Posterior cingulate gyrus (tissue), 11 donors: ENCODE measurements around the gene LIMCH1.
"Not testable (repeated sequence)": the region's sequence is repeated elsewhere in the genome, so short reads cannot be mapped to it uniquely, and the experiment has no call there.

ENCODE experiments used
- DNase-seq, 10 donors: peaks; one replicate each; pipeline versions ENCODE4 v3.0.0 to v3.0.0-alpha.2; 2020 to 2021; ENCODE audit warnings: mixed read lengths in 3 of 10
- intact Hi-C: fragments of 100-400 bp; cut with DNase I; formaldehyde crosslinking; loops from one replicate; pipeline ENCODE4 v1.15.1; 2023

The LIMCH1 gene

DNA sequence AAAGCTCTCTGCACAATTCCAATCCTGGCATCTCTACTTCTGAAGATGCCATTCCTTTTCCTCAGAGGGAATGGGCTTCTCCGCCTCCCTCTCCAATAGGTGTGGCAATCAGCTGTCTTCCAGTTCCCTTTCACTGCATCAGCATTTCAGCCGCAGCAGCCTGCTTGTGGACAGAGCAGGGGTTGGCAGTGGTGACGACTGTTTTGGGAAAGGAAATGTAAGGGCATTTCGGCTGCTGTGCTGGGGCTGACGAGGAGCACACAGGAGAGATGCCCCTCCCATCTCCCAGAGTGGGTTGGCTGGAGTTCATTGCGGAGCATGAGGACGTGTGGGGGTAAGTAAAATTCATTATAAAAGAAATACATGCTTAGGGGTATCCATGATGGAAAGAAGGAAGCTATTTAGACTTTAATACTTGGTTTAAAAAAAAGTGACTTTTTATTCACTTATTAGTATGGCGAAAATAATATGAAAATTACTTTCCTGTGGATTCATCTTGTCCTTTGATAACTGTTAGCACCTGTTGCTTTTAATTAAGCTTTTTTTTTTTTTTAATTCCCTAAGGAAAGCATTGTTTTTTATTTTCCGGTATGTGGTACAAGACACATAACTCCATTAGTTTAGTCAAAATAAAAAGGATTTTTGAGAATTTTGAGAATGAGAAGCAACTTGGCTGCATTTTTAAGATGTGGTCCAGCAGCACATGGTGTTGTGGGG, at the start of gene LIMCH1:
LIMCH1 (plus strand) TSS at position 141 of the 717 bp plus-strand sequence. CDS start 67,839 bp downstream, outside the sequence.
- peak in 1 of 10 donors; percentile 69 for DNase-seq
- intact Hi-C loops: no loop called here

GRCh38 chr4:41491081-41491576, 46.8 kb upstream of the LIMCH1 start:
- peak in 1 of 10 donors; percentile 62 for DNase-seq
- intact Hi-C loops: not testable (repeated sequence)

- intact Hi-C loops: no loop called here
- no peak for DNase-seq
These were observed 41.0 kb upstream of the LIMCH1 start for GRCh38 chr4:41496977-41497376.

GRCh38 chr4:41498177-41498576, 39.8 kb upstream of the LIMCH1 start:
- no peak for DNase-seq
- intact Hi-C loops: no loop called here

DNA sequence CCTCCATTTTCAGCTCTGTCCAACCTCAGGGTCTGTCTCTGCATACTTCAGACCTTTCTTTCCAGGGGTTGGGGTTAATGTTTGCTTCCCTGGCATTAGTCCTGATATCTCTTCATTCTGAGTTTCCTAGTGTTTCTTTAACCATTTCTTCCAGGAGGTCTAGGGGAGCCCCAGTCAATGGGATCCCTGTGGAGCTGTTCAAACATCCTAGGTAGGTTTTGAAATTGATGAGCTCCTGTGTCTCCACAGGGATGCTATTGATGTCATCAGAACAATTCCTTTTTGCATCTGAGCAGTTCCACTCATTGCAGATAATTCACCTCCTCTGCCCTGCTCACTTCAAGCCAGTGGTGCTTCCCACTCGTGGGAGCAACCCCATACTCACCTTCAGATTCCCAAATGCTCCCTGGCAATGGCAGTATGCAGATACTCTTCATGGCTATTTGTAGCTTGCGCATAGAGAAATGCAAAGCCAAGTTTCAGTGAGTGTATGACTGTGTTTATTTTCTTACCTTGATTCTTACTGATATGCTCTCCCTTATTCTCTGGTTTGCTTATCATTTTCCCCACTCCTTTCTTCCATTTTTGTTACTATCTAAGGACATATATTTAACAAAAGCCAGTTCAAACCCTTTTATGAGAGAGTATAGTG, 33.7 kb upstream of the LIMCH1 start:
- intact Hi-C loops: loop anchor here (10.0 kb wide), 1 partner anchor 139 kb away; no protein-coding TSS in a partner anchor
- no peak for DNase-seq

DNA sequence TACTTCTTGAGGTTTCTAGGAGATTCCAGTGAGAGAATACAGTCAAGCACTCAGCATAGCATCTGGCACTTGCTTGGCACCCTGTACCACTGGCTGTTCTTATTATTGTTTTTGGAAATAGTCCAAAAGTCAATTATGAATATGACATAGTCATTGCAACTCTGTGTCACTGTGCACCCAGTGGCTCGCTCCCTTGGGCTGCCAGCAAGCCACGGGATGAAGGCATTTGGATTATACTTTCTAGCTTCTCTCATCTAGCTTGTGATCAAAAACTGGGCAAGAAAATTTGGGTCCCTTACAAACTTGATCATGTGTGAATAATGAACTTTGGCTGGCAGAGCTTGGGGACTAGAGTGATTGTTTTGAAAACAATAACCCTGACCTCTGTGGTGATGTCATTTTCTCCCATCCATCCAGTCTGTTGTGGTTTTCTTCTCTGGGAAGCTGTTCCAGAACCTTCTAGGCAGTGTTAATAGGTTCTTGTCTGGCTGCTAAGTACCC, 32.7 kb upstream of the LIMCH1 start:
- peak in 1 of 10 donors; percentile 31 for DNase-seq
- intact Hi-C loops: loop anchor here (10.0 kb wide), 1 partner anchor 140 kb away; no protein-coding TSS in a partner anchor

GRCh38 chr4:41506130-41506529, 31.8 kb upstream of the LIMCH1 start:
- DNase-seq: no peak
- intact Hi-C loops: loop anchor here (10.0 kb wide), 1 partner anchor 141 kb away; no protein-coding TSS in a partner anchor

GRCh38 chr4:41507291-41507947, 30.5 kb upstream of the LIMCH1 start:
- no peak for DNase-seq
- intact Hi-C loops: loop anchor here (10.0 kb wide), 1 partner anchor 143 kb away; no protein-coding TSS in a partner anchor

GRCh38 chr4:41509451-41509866, 28.5 kb upstream of the LIMCH1 start:
- peak in 5 of 10 donors; percentile 33 to 86 (median 43) for DNase-seq
- intact Hi-C loops: loop anchor here (10.0 kb wide), 1 partner anchor 145 kb away; no protein-coding TSS in a partner anchor

- intact Hi-C loops: no loop called here
- no peak for DNase-seq
These were observed 27.8 kb upstream of the LIMCH1 start for GRCh38 chr4:41510179-41510578.

- intact Hi-C loops: no loop called here
- DNase-seq: no peak
These were observed 25.8 kb upstream of the LIMCH1 start for GRCh38 chr4:41512136-41512535.

DNA sequence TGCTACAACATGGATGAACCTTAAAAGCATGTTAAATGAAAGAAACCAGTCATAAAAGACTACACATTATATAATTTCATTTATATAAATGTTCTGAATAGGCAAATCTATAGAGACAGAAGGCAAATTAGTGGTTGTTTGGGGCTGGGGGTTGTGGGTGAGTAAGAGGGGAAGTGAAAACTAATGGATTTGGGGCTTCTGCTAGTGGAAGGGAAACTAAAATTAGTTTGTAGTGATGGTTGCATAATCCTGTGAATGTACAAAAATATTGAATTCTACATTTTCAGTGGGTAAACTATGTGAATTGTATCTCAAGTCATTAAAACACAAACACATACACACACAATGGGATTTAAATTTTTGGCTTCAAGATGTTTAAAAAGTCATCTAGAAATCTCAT, 25.4 kb upstream of the LIMCH1 start:
- intact Hi-C loops: no loop called here
- no peak for DNase-seq

DNA sequence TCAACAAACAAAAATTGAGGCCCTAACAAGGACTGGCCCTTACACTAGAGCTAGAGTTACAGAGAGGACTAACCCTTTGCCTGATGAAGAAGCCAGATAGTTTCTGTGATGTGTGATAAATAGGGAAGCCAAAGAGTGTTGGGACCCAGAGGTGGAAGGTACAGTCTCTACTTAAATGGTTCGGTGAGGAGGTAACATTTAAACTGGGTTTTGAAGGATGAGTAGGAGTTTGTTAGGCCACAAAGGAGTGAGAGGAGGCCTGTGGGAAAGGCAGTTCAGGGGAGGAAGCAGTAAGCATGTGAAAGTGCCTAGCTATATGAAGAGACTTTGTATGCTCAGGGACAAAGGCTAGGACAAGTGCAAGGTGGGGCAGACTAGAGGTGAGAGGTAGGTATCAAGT, 23.8 kb upstream of the LIMCH1 start:
- no peak for DNase-seq
- intact Hi-C loops: no loop called here

DNA sequence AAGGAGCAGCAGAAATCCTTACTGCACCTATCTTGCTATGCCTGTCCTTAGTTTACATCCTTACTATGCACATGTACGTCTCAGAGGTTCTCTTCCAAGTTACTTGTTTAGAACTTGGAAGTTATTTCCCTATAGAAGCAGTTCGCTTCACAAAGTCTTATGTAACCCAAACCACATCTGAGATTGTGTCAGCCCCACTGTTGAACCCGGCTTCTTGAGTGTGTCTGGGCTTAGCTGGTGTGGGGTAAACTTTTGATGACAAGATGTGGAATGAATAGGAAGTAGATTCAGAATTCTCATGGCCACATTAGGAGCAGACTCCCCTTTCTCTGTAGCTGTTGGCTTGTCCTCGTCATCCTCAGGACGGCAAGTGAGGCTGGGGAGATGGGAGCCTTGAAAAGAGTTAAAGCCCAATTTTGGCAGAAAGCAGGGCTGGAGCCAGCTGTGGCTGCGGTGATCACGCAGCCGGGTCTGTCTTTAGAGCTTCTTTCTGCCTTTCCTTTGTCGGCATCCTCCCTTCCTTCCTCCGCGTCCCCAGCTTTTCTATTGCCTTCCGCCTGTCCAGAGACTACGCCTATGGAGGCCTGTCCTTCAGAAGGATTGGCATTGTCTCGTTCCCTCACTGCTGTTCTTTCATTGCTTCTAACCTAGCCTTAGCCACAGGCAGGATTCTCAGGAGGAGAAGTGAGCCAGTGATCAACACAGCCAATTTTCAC, 23.0 kb upstream of the LIMCH1 start:
- intact Hi-C loops: no loop called here

DNA sequence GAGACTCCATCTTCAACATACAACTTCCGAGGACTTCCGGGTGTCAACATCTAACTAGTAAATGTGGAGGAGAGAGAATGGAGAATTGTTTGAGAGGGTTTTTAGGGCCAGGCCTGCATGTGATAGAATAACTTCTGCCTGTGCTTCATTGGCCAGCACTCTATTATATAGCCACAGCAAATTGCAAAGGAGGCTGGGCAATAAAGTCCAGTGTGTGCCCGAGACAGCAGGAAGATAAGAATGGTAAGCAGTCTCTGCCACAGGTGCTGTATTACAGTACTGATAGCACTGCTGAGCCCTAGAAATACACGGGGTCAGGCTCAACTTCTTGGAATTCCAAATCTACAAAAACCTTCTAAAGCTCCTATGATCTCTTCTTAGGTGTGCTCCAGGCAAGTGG, 20.8 kb upstream of the LIMCH1 start:
- no peak for DNase-seq
- intact Hi-C loops: no loop called here

More for the DNA sequence above, 23.0 kb upstream of the LIMCH1 start:
- DNase-seq: no peak

DNA sequence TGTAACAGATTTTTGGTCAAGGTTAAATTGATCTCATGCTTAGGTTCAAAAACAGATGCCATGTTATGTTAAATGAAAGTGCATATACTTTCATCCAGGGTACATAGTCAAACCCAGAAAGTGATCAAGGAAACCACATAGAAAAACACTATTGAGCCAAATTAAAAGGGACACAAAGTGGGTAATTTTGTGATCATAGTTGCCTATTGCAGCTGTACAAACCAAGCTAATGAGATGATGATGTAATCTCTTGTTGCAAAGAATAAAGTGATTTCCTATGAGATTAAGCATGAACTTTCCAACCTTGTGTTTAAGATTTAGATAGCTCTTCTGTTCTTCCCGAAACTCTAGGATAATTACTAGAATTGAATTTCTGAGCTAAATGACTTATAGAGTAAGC, 20.2 kb upstream of the LIMCH1 start:
- intact Hi-C loops: no loop called here
- no peak for DNase-seq

DNA sequence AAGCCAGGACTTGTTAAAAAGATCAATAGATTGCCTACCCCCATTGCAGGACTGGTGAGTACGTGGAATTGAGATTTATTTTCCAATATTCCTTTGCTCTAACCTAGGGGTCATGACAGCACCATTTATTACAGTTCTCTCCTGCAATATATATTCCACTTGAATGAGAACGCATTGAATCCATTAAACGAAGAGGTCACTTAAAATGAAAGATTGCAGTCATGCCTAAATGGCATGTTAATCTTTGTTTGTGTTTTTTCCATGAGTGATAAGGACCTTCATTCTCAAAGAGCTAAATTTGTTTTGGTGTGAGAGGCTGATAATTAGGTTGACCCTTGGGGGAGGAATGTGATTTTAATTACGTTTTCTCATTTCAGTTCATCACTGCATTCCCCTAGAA, 13.5 kb upstream of the LIMCH1 start:
- no peak for DNase-seq
- intact Hi-C loops: no loop called here

DNA sequence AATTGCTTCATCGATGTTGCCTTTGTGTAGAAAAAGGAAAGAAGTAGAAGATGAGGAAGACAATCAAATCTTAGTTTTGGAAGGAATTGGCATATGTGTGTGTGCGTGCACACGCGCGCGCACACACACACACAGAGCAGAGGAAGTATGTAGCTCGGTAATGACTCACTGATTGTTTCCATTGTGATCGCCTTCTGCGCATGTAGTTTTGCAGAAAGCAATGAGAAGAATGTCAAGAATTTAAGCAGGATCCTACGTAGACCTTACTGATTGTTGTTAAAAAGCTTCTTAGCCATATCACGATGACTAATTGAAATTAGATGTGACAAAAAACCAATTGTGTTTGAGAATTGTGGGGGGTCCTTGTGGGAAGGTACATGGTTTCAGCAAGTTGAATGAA, 12.8 kb upstream of the LIMCH1 start:
- intact Hi-C loops: no loop called here
- DNase-seq: no peak

DNA sequence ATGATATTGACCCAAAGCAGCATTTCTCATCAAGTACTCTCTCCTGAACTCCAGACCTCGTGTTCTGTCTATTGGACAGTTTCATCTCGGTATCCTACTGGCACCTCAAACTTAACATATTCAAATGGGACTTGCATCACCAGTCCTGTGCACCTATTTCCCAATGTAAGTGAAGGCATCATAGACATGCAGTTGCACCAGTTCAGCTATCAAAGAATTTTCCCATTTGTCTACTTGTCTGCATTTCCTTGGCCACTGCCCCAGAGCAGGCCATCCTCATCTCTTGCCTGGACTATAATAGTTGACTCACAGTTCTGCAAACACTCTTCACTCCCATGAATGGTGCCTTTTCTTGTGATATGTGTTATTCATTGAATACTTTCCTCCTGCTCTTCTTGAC, 11.3 kb upstream of the LIMCH1 start:
- intact Hi-C loops: no loop called here

DNA sequence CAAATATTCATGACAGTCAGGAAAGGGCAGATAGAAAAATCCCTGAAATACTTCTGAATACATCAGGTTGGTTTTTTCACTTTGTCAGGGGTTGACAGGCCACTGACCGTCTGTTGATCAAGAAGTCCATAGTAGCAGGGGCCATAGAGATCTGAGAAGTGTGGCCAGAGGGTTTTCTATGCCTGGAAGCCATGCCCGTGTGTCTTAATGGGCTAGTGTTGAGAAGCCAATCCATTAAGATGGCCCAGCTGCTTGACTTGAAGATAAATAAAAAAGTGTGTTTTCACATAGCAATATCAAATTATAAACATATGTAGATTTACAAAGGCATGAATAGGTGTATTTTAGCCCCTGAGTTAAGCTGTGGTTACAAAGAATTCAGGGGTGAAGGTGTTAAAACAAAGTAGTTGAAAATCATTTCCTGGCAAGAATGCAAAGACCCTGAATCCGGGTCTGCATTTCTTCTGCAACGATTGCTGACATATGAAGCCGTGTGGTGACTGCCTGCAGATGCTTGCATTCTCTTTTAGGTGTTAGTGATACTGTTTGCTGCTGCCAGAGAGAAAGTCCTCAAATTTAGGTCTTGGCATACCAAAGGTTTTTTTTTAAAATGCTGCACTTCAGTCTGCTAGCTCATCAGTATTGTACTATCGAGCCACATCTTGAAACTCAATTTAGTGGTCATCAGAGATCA, 9.3 kb upstream of the LIMCH1 start:
- no peak for DNase-seq

More for the DNA sequence above, 11.3 kb upstream of the LIMCH1 start:
- no peak for DNase-seq

More for the DNA sequence above, 9.3 kb upstream of the LIMCH1 start:
- intact Hi-C loops: no loop called here
